Endodermal cell (in vitro differentiated cells): ENCODE results near the gene UVRAG. TPM values are rescaled to one million over a fixed set of nuclear protein-coding genes. Genes with fewer than 3 reads are reported as not detected.
"Not testable (repeated sequence)": the region's sequence is repeated elsewhere in the genome, so short reads cannot be mapped to it uniquely, and the experiment has no call there.

ENCODE experiments used
- DNase-seq: peaks from one replicate; pipeline ENCODE4 v3.0.0-alpha.2; 2017
- H3K27ac ChIP-seq: 2 replicates; pipeline ENCODE4 v1.5.1; 2013; ENCODE audit warnings: mild to moderate bottlenecking, low read depth, low read length, moderate library complexity
- H3K27me3 ChIP-seq: 2 replicates; pipeline ENCODE4 v1.6.1; 2013; ENCODE audit warnings: mild to moderate bottlenecking, low read length, moderate library complexity; ENCODE audit not compliant: insufficient read depth, control insufficient read depth, poor library complexity, severe bottlenecking
- H3K36me3 ChIP-seq: 2 replicates; pipeline ENCODE4 v1.7.0; 2013; ENCODE audit warnings: mild to moderate bottlenecking, low read length, moderate library complexity; ENCODE audit not compliant: control insufficient read depth, insufficient read depth
- H3K4me1 ChIP-seq: one replicate; pipeline ENCODE4 v1.7.0; 2013; ENCODE audit warnings: low read length; ENCODE audit not compliant: control insufficient read depth, insufficient read depth
- H3K4me3 ChIP-seq: 2 replicates; pipeline ENCODE4 v1.5.1; 2013; ENCODE audit warnings: mild to moderate bottlenecking, low read length, moderate library complexity
- H3K9ac ChIP-seq: 2 replicates; pipeline ENCODE4 v1.6.1; 2013; ENCODE audit warnings: mild to moderate bottlenecking, low read length, moderate library complexity; ENCODE audit not compliant: poor library complexity, severe bottlenecking; ENCODE audit errors: extremely low read depth
- H3K9me3 ChIP-seq: 2 replicates; pipeline ENCODE4 v1.6.1; 2013; ENCODE audit warnings: mild to moderate bottlenecking, low read length, moderate library complexity; ENCODE audit not compliant: control insufficient read depth
- H3K27ac Mint-ChIP-seq: 2 replicates; pipeline ENCODE4 v1.8.0; 2020; ENCODE audit warnings: mixed read lengths
- H3K27me3 Mint-ChIP-seq: 2 replicates; pipeline ENCODE4 v1.8.0; 2021; ENCODE audit warnings: mild to moderate bottlenecking, mixed read lengths; ENCODE audit not compliant: insufficient read depth
- H3K36me3 Mint-ChIP-seq: 2 replicates; pipeline ENCODE4 v1.8.0; 2020; ENCODE audit warnings: low read depth, mixed read lengths
- H3K4me1 Mint-ChIP-seq: 2 replicates; pipeline ENCODE4 v1.8.0; 2020; ENCODE audit warnings: mixed read lengths
- H3K4me3 Mint-ChIP-seq: 2 replicates; pipeline ENCODE4 v1.8.0; 2020; ENCODE audit warnings: mild to moderate bottlenecking, moderate library complexity, mixed read lengths
- H3K9me3 Mint-ChIP-seq: 2 replicates; pipeline ENCODE4 v1.8.0; 2020; ENCODE audit warnings: mild to moderate bottlenecking, mixed read lengths
- CTCF ChIP-seq: fragments of 200-600 bp; sonication (generic); conservative IDR thresholded peaks from 2 replicates; pipeline ENCODE4 v1.5.0; 2021; ENCODE audit warnings: antibody characterized with exemption, mild to moderate bottlenecking
- WGBS, 2 experiments: methylation state at CpG; one replicate each; pipeline versions ENCODE4 v1.1.5 to v1.1.7; 2013; ENCODE audit warnings: missing lambda C conversion rate in 2 of 2, mixed read lengths in 1 of 2; ENCODE audit not compliant: insufficient coverage in 1 of 2, insufficient read length in 1 of 2; 5-methylcytosine and 5-hydroxymethylcytosine counted together
- total RNA-seq, 2 donors: library from RNA; stranded (reverse); fragmentation: NEBNext Ultra II Directional in 1 of 2; extraction: Animal tissue kit (Norgen Biotek cat#: 25700) in 1 of 2; gene quantifications; 2 replicates in 1 of 2; 3 replicates in 1 of 2; pipeline ENCODE4 v1.2.1, GENCODE V29; 2021

Gene UVRAG
- total RNA-seq, 2 donors from 2014 or later = 19.7 to 34.9 TPM

- no peak for DNase-seq
- Mint-ChIP-seq H3K9me3 (peaks cover 2% of the 10 kb centered on the region), H3K36me3 (peaks cover 2% of the 10 kb centered on the region), H3K4me1 (peaks cover 39% of the 10 kb centered on the region), H3K4me3 (no peak overlapping the region), H3K27me3 (no peaks in the 10 kb centered on the region), H3K27ac (peak overlapping the region; percentile 11)
- 67 to 72% methylated on average over 3 to 5 of the region's 5 CpGs for WGBS, 2 experiments
- Histone ChIP-seq H3K27ac (no peak overlapping the region), H3K9ac (no peak overlapping the region), H3K4me1 (peaks cover 18% of the 10 kb centered on the region), H3K9me3 (no peaks in the 10 kb centered on the region), H3K4me3 (no peak overlapping the region), H3K27me3 (no peaks in the 10 kb centered on the region), H3K36me3 (no peaks in the 10 kb centered on the region)
- no peak for TF ChIP-seq CTCF
Measured at GRCh38 chr11:75872887-75873416, 57.9 kb downstream of the UVRAG start.

DNA sequence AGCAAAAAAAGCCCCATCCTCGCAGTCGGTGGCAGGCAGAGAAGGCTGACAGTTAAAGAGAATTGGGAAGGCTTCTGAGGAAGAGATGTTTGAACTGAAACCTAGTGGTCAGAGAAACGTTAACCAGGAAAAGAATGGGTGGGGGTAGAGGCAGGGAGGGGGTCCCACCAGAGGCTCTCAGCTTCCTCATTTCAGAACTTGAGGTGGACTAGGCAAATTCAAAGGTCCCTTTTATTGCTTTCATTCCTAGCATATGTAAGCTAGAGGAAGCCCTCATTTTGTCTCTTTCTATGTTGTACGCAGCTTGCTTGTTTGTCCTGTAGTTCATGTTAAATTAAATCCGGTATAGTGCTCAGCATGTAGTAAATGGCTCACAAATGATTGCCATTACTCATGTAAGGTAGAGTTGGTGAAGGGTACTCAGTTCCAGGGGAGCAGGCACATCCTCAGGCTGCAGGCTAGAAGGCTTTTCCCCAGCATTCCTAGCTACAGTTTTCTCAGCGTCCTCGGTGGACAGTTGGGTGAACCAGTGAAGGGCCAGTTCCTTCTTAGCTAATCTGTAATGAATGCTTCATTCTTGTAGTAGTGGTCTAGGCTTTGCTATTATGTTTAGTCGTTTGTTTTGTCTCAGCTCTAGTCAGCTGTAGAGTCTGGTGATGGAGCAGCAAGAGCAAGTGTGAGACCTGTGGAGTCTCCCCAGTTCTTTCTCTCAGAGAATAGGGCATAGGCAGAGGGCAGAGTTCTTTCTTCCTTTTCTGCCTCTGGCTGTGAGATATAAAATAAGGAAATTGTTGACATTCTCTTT is 58.6 kb downstream of the UVRAG start:
- no peaks in the 10 kb centered on the region for H3K9me3 ChIP-seq
- no peak overlapping the region for H3K4me3 Mint-ChIP-seq
- no peaks in the 10 kb centered on the region for H3K27me3 ChIP-seq
- peaks cover 39% of the 10 kb centered on the region for H3K4me1 Mint-ChIP-seq
- peak overlapping the region; percentile 11 for H3K27ac Mint-ChIP-seq
- 74 to 80% methylated on average over 5 to 8 of the region's 8 CpGs for WGBS, 2 experiments
- H3K9ac ChIP-seq = no peak overlapping the region
- H3K4me3 ChIP-seq = no peak overlapping the region
- peaks cover 5% of the 10 kb centered on the region for H3K9me3 Mint-ChIP-seq
- DNase-seq = peak; percentile 51
- no peaks in the 10 kb centered on the region for H3K36me3 ChIP-seq
- H3K4me1 ChIP-seq = peaks cover 18% of the 10 kb centered on the region
- peaks cover 4% of the 10 kb centered on the region for H3K36me3 Mint-ChIP-seq
- H3K27ac ChIP-seq = peak overlapping the region; percentile 64
- no peaks in the 10 kb centered on the region for H3K27me3 Mint-ChIP-seq
- TF ChIP-seq CTCF = no peak

GRCh38 chr11:75874684-75875341 is 59.8 kb downstream of the UVRAG start:
- Mint-ChIP-seq H3K27me3 (no peaks in the 10 kb centered on the region), H3K4me1 (peaks cover 37% of the 10 kb centered on the region), H3K36me3 (peaks cover 14% of the 10 kb centered on the region), H3K9me3 (peaks cover 13% of the 10 kb centered on the region), H3K4me3 (no peak overlapping the region), H3K27ac (no peak overlapping the region)
- DNase-seq = no peak
- Histone ChIP-seq H3K27ac (no peak overlapping the region), H3K27me3 (no peaks in the 10 kb centered on the region), H3K9me3 (no peaks in the 10 kb centered on the region), H3K36me3 (no peaks in the 10 kb centered on the region), H3K4me1 (peaks cover 14% of the 10 kb centered on the region), H3K9ac (no peak overlapping the region), H3K4me3 (no peak overlapping the region)
- TF ChIP-seq CTCF = no peak
- WGBS, 2 experiments = 84 to 85% methylated on average over 4 to 5 of the region's 5 CpGs

- not testable (repeated sequence) for H3K4me3 Mint-ChIP-seq, H3K27me3 ChIP-seq, H3K36me3 ChIP-seq, H3K9ac ChIP-seq, H3K9me3 ChIP-seq, H3K27ac Mint-ChIP-seq, H3K27ac ChIP-seq, H3K4me3 ChIP-seq, H3K27me3 Mint-ChIP-seq, DNase-seq
- Mint-ChIP-seq H3K36me3 (peaks cover 21% of the 10 kb centered on the region), H3K9me3 (peaks cover 13% of the 10 kb centered on the region), H3K4me1 (peaks cover 41% of the 10 kb centered on the region)
- WGBS, 2 experiments = 89% methylated on average over 6 of the region's 27 CpGs; no CpG with 5 or more reads in 1 of the 2 experiments
- peaks cover 14% of the 10 kb centered on the region for H3K4me1 ChIP-seq
Measured at GRCh38 chr11:75877327-75877726, 62.3 kb downstream of the UVRAG start.

GRCh38 chr11:75877931-75878330 is 62.9 kb downstream of the UVRAG start:
- H3K36me3 ChIP-seq, H3K4me3 ChIP-seq, H3K27me3 Mint-ChIP-seq, H3K27ac Mint-ChIP-seq, H3K4me3 Mint-ChIP-seq, H3K9ac ChIP-seq, H3K27ac ChIP-seq, DNase-seq, H3K9me3 ChIP-seq, H3K27me3 ChIP-seq: not testable (repeated sequence)
- Mint-ChIP-seq H3K9me3 (peaks cover 13% of the 10 kb centered on the region), H3K4me1 (peaks cover 36% of the 10 kb centered on the region), H3K36me3 (peaks cover 21% of the 10 kb centered on the region)
- WGBS, 2 experiments = 94% methylated on average over 28 of the region's 33 CpGs; no CpG with 5 or more reads in 1 of the 2 experiments
- peaks cover 14% of the 10 kb centered on the region for H3K4me1 ChIP-seq
